Inferior parietal cortex (tissue), 1 donor: ENCODE data around the gene C11orf52.
"Not testable (repeated sequence)": the region's sequence is repeated elsewhere in the genome, so short reads cannot be mapped to it uniquely, and the experiment has no call there.

Experiments
- DNase-seq: peaks from one replicate; pipeline ENCODE4 v3.0.0-alpha.2; 2016; ENCODE audit errors: extremely low spot score

The C11orf52 gene

GRCh38 chr11:111913031-111913861, 5.5 kb upstream of the C11orf52 start:
- DNase-seq, result no peak

GRCh38 chr11:111913997-111914396, 4.7 kb upstream of the C11orf52 start:
- DNase-seq, result peak; percentile 77

- no peak for DNase-seq
Observed at GRCh38 chr11:111916768-111917167, 1.9 kb upstream of the C11orf52 start.

DNA sequence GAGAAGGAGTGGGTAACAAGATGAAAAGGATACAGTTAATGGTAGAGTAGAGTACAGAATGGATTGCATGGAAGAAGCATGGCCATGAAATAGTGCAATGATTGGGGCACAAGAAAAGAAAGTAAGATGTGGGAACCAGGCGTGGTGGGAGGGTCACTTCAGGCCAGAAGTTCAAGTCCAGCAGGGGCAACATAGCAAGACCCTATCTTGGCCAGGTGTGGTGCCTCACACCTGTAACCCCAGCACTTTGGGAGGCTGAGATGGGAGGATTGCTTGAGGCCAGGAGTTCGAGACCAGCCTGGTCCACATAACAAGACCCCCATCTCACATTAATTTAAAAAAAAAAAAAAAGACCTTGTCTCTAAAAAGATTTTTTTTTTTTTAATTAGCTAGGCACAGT, 1.4 kb upstream of the C11orf52 start:
- no peak for DNase-seq

GRCh38 chr11:111917788-111918187, 925 bp upstream of the C11orf52 start:
- no peak for DNase-seq

DNA sequence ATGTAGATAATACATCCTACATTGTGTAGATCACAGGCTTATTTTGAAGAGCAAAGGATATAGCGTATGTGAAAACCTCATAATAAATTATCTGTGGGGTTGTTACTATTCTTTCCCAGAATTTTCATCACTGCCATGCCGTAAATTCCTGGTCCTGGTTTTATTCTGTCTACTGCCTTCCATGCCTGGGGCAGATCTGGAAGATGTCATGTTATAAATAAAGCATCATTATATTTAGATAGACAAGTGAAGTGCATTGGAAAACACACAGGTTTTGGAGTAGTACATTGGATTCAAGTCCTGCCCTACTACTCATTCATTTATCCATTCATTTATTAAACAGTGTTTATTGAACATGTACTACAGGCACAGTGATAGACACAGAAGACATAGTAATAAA, 2.2 kb downstream of the C11orf52 start:
- DNase-seq, result no peak

- DNase-seq, result no peak
Observed at GRCh38 chr11:111921541-111922230, 3.0 kb downstream of the C11orf52 start.

- peak; percentile 63 for DNase-seq
Observed at GRCh38 chr11:111922803-111923202, 4.1 kb downstream of the C11orf52 start.

DNA sequence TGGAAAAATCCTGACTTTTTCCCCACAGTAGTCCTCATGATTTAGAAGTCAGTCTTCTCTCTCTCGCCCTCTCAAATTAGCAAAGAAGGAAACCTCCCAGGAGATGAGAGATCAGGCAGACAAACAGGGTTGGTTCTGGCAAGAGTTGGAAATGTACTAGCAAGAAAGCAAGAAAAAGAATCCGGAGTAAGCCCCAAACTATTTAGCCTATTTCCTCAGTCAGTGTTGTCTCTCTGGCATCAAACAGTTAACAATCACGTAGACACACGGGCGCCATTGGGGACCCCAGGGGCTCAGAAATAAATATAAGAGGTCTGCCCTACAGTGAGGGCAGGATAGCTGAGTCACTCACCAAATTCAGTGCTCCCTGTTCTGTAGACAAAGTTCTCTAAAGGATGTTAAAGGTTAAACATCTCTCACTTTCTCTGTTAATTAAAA, 4.7 kb downstream of the C11orf52 start:
- DNase-seq, result no peak

DNA sequence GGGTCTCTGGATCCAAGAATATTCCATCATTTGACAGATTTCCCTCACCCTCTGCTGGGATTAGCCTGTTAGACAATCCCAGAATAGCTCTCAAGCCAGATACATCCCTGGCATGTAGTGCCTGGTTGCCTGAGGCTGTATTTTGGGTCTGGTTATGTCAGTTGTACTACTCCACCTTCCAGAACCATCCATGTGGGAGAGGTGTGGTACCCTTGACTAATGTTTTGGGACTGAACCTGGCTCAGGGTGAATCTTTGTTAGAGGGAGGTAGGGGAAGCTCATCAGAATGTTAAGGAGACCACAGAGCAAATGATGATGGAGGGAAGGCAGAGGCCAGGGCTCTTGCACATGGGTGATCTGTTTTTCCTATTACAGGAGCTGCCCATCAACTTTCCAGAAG, 5.2 kb downstream of the C11orf52 start:
- DNase-seq, result no peak

DNA sequence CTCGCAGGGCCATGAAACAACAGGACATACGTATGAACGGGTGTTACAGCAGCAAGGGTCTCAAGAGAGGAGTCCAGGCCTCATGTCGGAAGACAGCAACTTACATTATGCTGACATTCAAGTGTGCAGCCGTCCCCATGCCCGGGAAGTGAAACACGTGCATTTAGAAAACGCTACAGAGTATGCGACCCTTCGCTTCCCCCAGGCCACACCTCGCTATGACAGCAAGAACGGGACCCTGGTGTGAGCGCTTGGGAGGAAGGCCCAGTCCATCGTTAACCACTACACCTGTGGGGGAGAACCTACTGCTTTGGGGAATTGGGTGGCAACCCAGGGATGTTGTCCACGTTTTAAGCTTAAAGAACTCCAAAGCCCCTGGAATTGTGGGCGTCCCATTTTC, 7.2 kb downstream of the C11orf52 start:
- DNase-seq, result no peak

DNA sequence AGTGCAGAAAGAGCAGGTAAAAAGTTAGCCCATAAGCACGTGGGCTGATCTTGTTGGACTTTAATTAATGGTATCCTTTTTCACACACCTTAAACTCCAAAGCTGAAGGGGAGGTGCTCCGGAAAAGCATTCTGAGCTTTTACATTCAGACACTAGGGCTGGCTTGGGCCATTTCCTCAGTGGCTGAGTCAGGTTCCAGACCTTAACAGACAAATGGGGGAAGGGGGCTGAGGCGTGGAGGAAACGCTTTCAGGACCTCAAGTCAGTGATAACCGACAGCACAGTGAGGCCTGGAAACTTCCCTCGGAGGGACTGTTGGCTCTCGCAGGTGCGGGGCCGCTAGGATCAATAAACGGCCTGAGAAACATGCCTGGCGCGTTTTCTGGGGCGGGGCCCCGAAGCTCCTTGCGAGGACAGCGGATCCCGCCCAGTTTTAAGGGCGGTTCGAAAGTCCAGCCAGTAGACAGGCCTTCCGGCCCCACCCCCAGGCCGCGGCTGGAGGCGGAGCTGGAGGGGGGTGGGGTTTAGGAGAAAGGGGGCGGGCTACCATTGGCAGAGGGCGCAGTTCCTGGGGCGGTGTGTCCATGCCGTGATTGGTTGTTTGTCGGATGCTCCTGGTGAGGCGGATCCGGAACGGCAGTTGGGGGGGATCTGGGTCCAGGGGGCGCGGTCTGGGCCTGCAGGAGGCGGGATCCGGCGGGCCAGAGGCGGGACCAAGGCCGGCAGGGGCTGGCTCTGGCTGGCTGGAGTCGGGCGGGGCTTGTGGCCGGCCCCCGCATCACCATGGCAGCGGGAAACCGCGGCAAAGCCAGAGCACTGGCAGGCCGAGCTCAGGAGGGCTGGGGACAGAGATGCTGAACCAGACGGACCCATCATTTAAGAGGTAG, 8.0 kb downstream of the C11orf52 start:
- DNase-seq, result peak; percentile 92

GRCh38 chr11:111930472-111930871, 11.8 kb downstream of the C11orf52 start:
- DNase-seq, result no peak

DNA sequence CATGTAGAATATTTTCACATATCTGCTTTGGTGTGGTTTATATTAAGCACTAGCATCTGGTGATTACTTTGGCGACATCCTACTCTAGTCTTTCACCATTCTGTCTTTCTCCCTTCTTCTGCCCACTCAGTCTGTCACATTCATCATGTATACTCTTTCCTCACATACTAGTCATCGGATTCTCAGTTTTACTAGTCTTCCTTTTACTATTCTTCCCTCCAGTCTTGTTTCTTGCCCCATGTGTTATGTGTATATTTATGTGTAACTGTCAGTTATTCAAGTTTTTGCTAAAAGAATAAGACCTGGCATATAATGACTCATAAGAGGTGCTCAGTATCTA, 13.9 kb downstream of the C11orf52 start:
- peak; percentile 53 for DNase-seq

GRCh38 chr11:111933176-111933575, 14.5 kb downstream of the C11orf52 start:
- DNase-seq, result not testable (repeated sequence)

DNA sequence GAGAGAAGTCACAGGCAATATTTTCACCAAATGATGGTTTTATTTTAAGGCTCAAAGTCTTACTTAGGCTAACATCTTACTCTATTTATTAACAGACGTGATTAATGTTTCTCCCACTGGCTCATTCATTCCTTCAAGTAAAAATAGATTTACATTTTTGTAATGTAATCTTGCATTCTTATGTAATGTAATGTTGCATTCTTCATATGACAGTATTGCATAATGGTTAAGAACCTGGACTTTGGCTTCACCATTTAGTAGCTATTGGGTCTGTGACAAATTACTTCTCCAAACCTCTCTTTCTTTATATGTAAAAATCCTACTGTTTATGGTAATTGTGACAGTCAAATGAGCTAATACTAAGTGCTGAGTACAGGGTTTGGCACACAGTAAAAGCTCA, 15.2 kb downstream of the C11orf52 start:
- no peak for DNase-seq

DNA sequence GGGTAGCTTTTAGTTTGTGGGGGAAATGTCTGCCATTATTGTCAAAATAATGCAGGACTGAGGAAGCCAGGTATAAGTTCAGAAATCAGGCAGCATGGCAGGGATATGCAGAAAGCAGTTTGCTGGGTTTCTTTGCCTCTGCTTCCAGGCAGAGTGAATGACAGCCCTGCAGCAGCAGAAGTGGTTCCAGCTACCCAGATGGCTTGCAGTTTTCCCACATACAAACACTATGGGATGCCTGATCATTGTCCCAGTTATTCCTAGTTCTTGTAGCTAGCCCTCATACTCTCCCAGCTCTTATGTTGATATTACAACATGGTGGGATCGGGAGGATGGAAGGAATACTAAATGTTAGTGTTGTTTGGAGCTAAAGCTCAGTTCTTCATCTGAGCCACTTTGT, 15.6 kb downstream of the C11orf52 start:
- DNase-seq, result no peak

- no peak for DNase-seq
Observed at GRCh38 chr11:111935317-111936039, 16.8 kb downstream of the C11orf52 start.

DNA sequence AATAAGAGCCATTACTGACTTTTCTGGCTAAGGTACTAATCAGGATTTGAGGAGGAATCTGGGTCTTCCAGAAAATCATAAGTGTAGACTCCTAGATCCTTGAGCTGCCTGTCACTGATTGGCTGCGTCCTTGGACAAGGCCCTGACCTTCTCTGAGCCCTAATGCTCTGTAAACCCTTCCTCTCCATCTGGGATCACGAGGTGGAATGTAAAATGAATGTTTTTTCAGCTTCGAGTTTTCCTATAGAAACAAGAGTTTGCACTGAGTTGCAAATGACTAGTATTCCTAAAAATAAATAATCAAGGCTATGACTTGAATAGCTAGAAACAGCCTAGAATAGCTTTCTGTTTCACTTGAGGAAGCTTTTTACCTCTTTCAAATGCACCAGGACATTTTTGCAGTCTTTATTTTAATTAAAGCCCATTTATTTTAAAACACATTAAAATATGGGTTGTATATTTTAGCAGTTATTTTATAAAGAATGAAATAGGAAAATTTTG, 17.4 kb downstream of the C11orf52 start:
- DNase-seq, result no peak

DNA sequence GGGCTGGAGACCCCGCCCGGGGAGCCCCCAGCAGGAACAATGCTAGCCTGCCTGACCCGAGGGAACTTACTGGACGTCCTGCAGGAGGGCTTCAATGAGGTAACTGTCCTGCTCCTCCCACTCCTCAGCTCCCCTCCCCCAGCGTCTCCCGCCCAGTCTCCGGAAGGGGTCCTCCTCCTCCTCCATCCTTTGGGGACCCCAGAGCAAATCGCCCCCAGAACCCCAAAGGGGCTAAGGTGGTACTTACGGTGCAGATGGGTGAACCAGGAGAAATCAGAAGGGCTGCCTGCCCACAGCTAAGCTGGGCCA, 18.7 kb downstream of the C11orf52 start:
- no peak for DNase-seq

GRCh38 chr11:111937844-111938243, 19.1 kb downstream of the C11orf52 start:
- no peak for DNase-seq
